IMR-90 (cell line): Measurements from ENCODE around the gene ARHGEF12. TPM values are rescaled to one million over a fixed set of nuclear protein-coding genes. Genes with fewer than 3 reads are reported as not detected.

Source experiments
- ATAC-seq: fragments of 200-7000 bp; cut with Tn5 transposase; 2 replicates; pipeline ENCODE4 v1.9.1; 2020; ENCODE audit warnings: low read depth, mild to moderate bottlenecking, moderate library complexity
- BruUV-seq: library from RNA; stranded (reverse); fragments of 400-500 nt; replicated peaks from 2 replicates; lab custom pipeline; 2021; lab: Mats Ljungman, UMichigan
- CTCF ChIA-PET: fragments of 300-600 bp; formaldehyde crosslinking; extraction: SDS; loops from one replicate; lab custom pipeline; 2021; ENCODE audit warnings: antibody characterized with exemption; lab: Yijun Ruan, JAX
- POLR2A ChIA-PET: fragments of 300-600 bp; sonication (Branson Sonifier 250); formaldehyde crosslinking; loops from one replicate; lab custom pipeline; 2022; ENCODE audit warnings: antibody characterized with exemption; ENCODE audit not compliant: unreplicated experiment; lab: Charles Lee
- DNase-seq: peaks from one replicate; pipeline ENCODE4 v3.0.0; 2013
- H2AFZ ChIP-seq: replicated peaks from 2 replicates; pipeline ENCODE3; 2013; ENCODE audit warnings: low read length, mild to moderate bottlenecking; ENCODE audit not compliant: poor library complexity
- H2AK5ac ChIP-seq: 2 replicates; pipeline ENCODE4 v1.6.1; 2013; ENCODE audit warnings: low read depth, low read length, inconsistent platforms
- H2AK9ac ChIP-seq: replicated peaks from 2 replicates; pipeline ENCODE3; 2013; ENCODE audit warnings: mild to moderate bottlenecking, low read depth, low read length, moderate library complexity; ENCODE audit not compliant: poor library complexity
- H2BK120ac ChIP-seq: 2 replicates; pipeline ENCODE4 v1.6.1; 2013; ENCODE audit warnings: low read depth, low read length, inconsistent platforms
- H2BK15ac ChIP-seq: 3 replicates; pipeline ENCODE4 v1.6.1; 2013; ENCODE audit warnings: low read depth, low read length, inconsistent platforms
- H2BK20ac ChIP-seq: 2 replicates; pipeline ENCODE4 v1.6.1; 2013; ENCODE audit warnings: low read depth, mild to moderate bottlenecking, inconsistent platforms, low read length, moderate library complexity
- H2BK5ac ChIP-seq: 2 replicates; pipeline ENCODE4 v1.6.1; 2013; ENCODE audit warnings: mild to moderate bottlenecking, low read depth, low read length, inconsistent platforms; ENCODE audit not compliant: poor library complexity, severe bottlenecking
- H3K14ac ChIP-seq: replicated peaks from 2 replicates; pipeline ENCODE4 v1.6.1; 2013; ENCODE audit warnings: low read depth, low read length, inconsistent platforms
- H3K18ac ChIP-seq: 2 replicates; pipeline ENCODE4 v1.6.1; 2013; ENCODE audit warnings: low read depth, low read length, control low read depth
- H3K23ac ChIP-seq: 2 replicates; pipeline ENCODE4 v1.6.1; 2013; ENCODE audit warnings: low read depth, low read length, inconsistent platforms
- H3K27ac ChIP-seq: 2 replicates; pipeline ENCODE4 v1.5.1; 2013; ENCODE audit warnings: mild to moderate bottlenecking, control low read depth, low read length; ENCODE audit not compliant: insufficient read depth
- H3K27me3 ChIP-seq: 2 replicates; pipeline ENCODE4 v1.6.1; 2013; ENCODE audit warnings: low read length; ENCODE audit not compliant: control insufficient read depth, insufficient read depth
- H3K36me3 ChIP-seq: 2 replicates; pipeline ENCODE4 v1.6.1; 2013; ENCODE audit warnings: low read length, mixed read lengths; ENCODE audit not compliant: control insufficient read depth, insufficient read depth
- H3K4ac ChIP-seq: 2 replicates; pipeline ENCODE4 v1.6.1; 2013; ENCODE audit warnings: low read depth, low read length, inconsistent platforms
- H3K4me1 ChIP-seq: 2 replicates; pipeline ENCODE4 v1.6.1; 2013; ENCODE audit warnings: low read length, mixed read lengths; ENCODE audit not compliant: control insufficient read depth, insufficient read depth
- H3K4me2 ChIP-seq: 2 replicates; pipeline ENCODE4 v1.6.1; 2013; ENCODE audit warnings: low read depth, mild to moderate bottlenecking, control low read depth, low read length, moderate library complexity
- H3K4me3 ChIP-seq: 2 replicates; pipeline ENCODE4 v1.5.1; 2013; ENCODE audit warnings: low read depth, mild to moderate bottlenecking, control low read depth, low read length, moderate library complexity; ENCODE audit not compliant: insufficient read depth
- H3K56ac ChIP-seq: 2 replicates; pipeline ENCODE4 v1.6.1; 2013; ENCODE audit warnings: low read length, inconsistent platforms; ENCODE audit not compliant: insufficient read depth; ENCODE audit errors: extremely low read depth
- H3K79me1 ChIP-seq, 2 experiments: 2 replicates each; pipeline ENCODE4 v1.6.1; 2013; ENCODE audit warnings: low read length in 2 of 2, inconsistent platforms in 1 of 2, low read depth in 1 of 2
- H3K9ac ChIP-seq: 2 replicates; pipeline ENCODE4 v1.6.1; 2013; ENCODE audit warnings: low read depth, low read length, control low read depth
- H3K9me1 ChIP-seq: 2 replicates; pipeline ENCODE4 v1.6.1; 2013; ENCODE audit warnings: low read length, inconsistent platforms; ENCODE audit not compliant: insufficient read depth
- H3K9me3 ChIP-seq: 2 replicates; pipeline ENCODE4 v1.6.1; 2013; ENCODE audit warnings: low read length; ENCODE audit not compliant: control insufficient read depth, insufficient read depth
- H4K20me1 ChIP-seq: 2 replicates; pipeline ENCODE4 v1.6.1; 2013; ENCODE audit warnings: low read length, inconsistent platforms; ENCODE audit not compliant: insufficient read depth
- H4K5ac ChIP-seq: 2 replicates; pipeline ENCODE4 v1.6.1; 2013; ENCODE audit warnings: mild to moderate bottlenecking, low read depth, low read length, control low read depth
- H4K8ac ChIP-seq, 2 experiments: 2 replicates each; pipeline ENCODE4 v1.6.1; 2013; ENCODE audit warnings: low read depth in 2 of 2, low read length in 2 of 2, control low read depth in 1 of 2, inconsistent platforms in 1 of 2
- H4K91ac ChIP-seq: 2 replicates; pipeline ENCODE4 v1.6.1; 2013; ENCODE audit warnings: low read depth, low read length, inconsistent platforms; ENCODE audit not compliant: insufficient read depth
- BHLHE40 ChIP-seq: fragments of 150-350 bp; IDR thresholded peaks from 2 replicates; pipeline ENCODE4 v1.6.1; 2016; ENCODE audit warnings: mild to moderate bottlenecking, low read depth, low read length
- CEBPB ChIP-seq: IDR thresholded peaks from 2 replicates; pipeline ENCODE4 v1.6.1; 2012; ENCODE audit warnings: low read depth, low read length, improper control_type of control experiment
- CHD1 ChIP-seq: IDR thresholded peaks from 2 replicates; pipeline ENCODE4 v1.6.1; 2012; ENCODE audit warnings: low read depth, low read length, improper control_type of control experiment
- MAFK ChIP-seq: IDR thresholded peaks from 2 replicates; pipeline ENCODE4 v1.6.1; 2012; ENCODE audit warnings: low read depth, low read length, improper control_type of control experiment
- MXI1 ChIP-seq: IDR thresholded peaks from 2 replicates; pipeline ENCODE4 v1.6.1; 2012; ENCODE audit warnings: low read depth, mild to moderate bottlenecking, low read length, moderate library complexity, borderline replicate concordance
- NFE2L2 ChIP-seq: fragments of 150-350 bp; IDR thresholded peaks from 2 replicates; pipeline ENCODE4 v1.6.1; 2016; ENCODE audit warnings: low read depth, mild to moderate bottlenecking, low read length
- RCOR1 ChIP-seq: IDR thresholded peaks from 2 replicates; pipeline ENCODE4 v1.6.1; 2012; ENCODE audit warnings: mild to moderate bottlenecking, low read length, improper control_type of control experiment; ENCODE audit not compliant: insufficient replicate concordance
- WGBS, 2 experiments: methylation state at CpG; one replicate each; pipeline versions ENCODE4 v1.1.5 to v1.1.7; 2013; ENCODE audit warnings: missing lambda C conversion rate in 2 of 2; ENCODE audit not compliant: insufficient read length in 1 of 2; ENCODE audit errors: extremely low coverage in 2 of 2; 5-methylcytosine and 5-hydroxymethylcytosine counted together
- dilution Hi-C: fragments of 300-500 bp; cut with HindIII; formaldehyde crosslinking; loops from one replicate; pipeline ENCODE4 v1.14.3; 2018; ENCODE audit warnings: low sequenced_read_pairs; ENCODE audit not compliant: unreplicated experiment
- in situ Hi-C: fragments of 300-500 bp; cut with MboI; formaldehyde crosslinking; loops from 3 replicates; pipeline ENCODE4 v1.14.3; 2019; ENCODE audit warnings: low sequenced_read_pairs, inconsistent platforms, mixed read lengths
- intact Hi-C: fragments of 100-400 bp; cut with micrococcal nuclease; formaldehyde crosslinking; loops from 2 replicates; pipeline ENCODE4 v1.10.0; 2022
- polyA plus RNA-seq, 3 experiments: library from polyadenylated mRNA; depleted of rRNA; stranded (reverse); fragments of >200 nt; gene quantifications; 2 replicates each; pipeline ENCODE4 v1.2.3, GENCODE V29; 2012; ENCODE audit warnings: low replicate concordance in 1 of 3
- total RNA-seq: library from RNA; depleted of rRNA; stranded (reverse); fragments of >200 nt; gene quantifications from 2 replicates; pipeline ENCODE4 v1.2.3, GENCODE V29; 2012
- TF ChIP-seq, protein P1 (sequence below): fragments of 150-350 bp; IDR thresholded peaks from 2 replicates; pipeline ENCODE4 v1.6.1; 2017; ENCODE audit warnings: mild to moderate bottlenecking, antibody characterized with exemption, low read length, low read depth

ARHGEF12 gene
- total and polyA plus RNA-seq, 2 of the 4 experiments (the other 2 are of a cell fraction) = 25.5 to 115 TPM

DNA sequence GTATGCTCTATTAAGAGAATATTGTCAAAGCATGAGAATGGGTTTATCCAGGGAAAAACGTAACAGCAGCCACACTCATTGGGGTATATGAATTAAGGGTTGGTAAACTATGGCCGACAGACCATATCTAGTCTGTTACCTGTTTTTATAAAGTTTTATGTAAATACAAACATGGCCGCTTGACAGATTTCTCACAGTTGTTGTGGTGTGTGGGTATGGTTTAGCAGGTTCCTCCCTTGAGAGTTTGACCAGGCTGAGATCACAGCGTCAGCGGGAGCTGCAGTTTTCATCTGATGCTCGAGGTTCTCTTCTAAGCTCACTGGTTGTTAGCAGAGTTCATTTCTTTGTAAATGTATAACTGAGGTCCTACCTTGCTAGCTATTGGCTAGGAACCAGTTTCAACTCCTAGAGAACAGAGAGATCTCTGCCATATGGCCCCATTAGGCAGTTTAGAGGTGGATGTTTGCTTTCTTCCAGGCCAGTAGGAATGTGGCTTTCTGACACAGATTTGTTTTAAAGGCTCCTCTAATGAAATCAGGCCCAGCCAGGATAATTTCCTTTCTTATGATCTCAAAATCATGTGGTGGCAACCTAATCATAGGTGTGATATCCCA, 129.8 kb downstream of the ARHGEF12 start:
- H3K4me3 ChIP-seq = no peak overlapping the region
- dilution Hi-C loops = no loop called here
- DNase-seq = no peak
- in situ Hi-C loops = no loop called here
- H3K23ac ChIP-seq = no peak overlapping the region
- no peak for ATAC-seq
- H3K4me1 ChIP-seq = peaks cover 4% of the 10 kb centered on the region
- ChIA-PET POLR2A (no interaction called here), CTCF (no interaction called here)
- TF ChIP-seq, protein P1, sequence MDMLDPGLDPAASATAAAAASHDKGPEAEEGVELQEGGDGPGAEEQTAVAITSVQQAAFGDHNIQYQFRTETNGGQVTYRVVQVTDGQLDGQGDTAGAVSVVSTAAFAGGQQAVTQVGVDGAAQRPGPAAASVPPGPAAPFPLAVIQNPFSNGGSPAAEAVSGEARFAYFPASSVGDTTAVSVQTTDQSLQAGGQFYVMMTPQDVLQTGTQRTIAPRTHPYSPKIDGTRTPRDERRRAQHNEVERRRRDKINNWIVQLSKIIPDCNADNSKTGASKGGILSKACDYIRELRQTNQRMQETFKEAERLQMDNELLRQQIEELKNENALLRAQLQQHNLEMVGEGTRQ = no peak
- no peak for TF ChIP-seq CEBPB
- no peak for TF ChIP-seq BHLHE40
- TF ChIP-seq CHD1 = no peak
- TF ChIP-seq RCOR1 = no peak
- TF ChIP-seq NFE2L2 = no peak
- TF ChIP-seq MXI1 = no peak
- TF ChIP-seq MAFK = no peak
- no peak overlapping the region for H2BK5ac ChIP-seq
- H3K4me2 ChIP-seq = no peak overlapping the region
- no peak overlapping the region for H2BK120ac ChIP-seq
- H3K18ac ChIP-seq = no peak overlapping the region
- no peak overlapping the region for H2BK20ac ChIP-seq
- H3K27me3 ChIP-seq = no peaks in the 10 kb centered on the region
- no peaks in the 10 kb centered on the region for H4K20me1 ChIP-seq
- no peak overlapping the region for H2AK9ac ChIP-seq
- WGBS, 2 experiments = no CpG with 5 or more reads among the region's 6 CpGs
- no peak overlapping the region for H3K9ac ChIP-seq
- H3K56ac ChIP-seq = no peak overlapping the region
- no peak overlapping the region for H3K27ac ChIP-seq
- no peak overlapping the region for H4K8ac ChIP-seq
- intact Hi-C loops = no loop called here
- peaks cover 3 to 11% of the 10 kb centered on the region in 2 experiments; a peak in 3 of 4 replicates for H3K79me1 ChIP-seq
- no peak overlapping the region for H4K5ac ChIP-seq
- H3K9me3 ChIP-seq = no peaks in the 10 kb centered on the region
- H3K4ac ChIP-seq = no peak overlapping the region
- H4K91ac ChIP-seq = no peak overlapping the region
- BruUV-seq = no TSS peak
- H3K36me3 ChIP-seq = peaks cover 42% of the 10 kb centered on the region
- no peak overlapping the region for H2AFZ ChIP-seq
- no peak overlapping the region for H2BK15ac ChIP-seq
- no peak overlapping the region for H3K14ac ChIP-seq
- H2AK5ac ChIP-seq = no peak overlapping the region
- H3K9me1 ChIP-seq = no peaks in the 10 kb centered on the region
